Suprapubic skin (tissue), 4 donors: ENCODE measurements around the gene PHF8.

Source experiments
- CTCF ChIP-seq, 2 donors: fragments of 200-600 bp in 1 of 2; fragments of 450-650 bp in 1 of 2; sonication (generic) in 1 of 2; IDR thresholded peaks; one replicate each; pipeline ENCODE4 v1.5.1; 2016 to 2019; ENCODE audit warnings: antibody characterized with exemption in 2 of 2, mild to moderate bottlenecking in 1 of 2, moderate library complexity in 1 of 2
- EP300 ChIP-seq: sonication (generic); formaldehyde crosslinking; IDR thresholded peaks from one replicate; pipeline ENCODE4 v1.6.1; 2017; ENCODE audit warnings: antibody characterized with exemption
- POLR2A ChIP-seq, 2 donors: fragments of 450-650 bp; IDR thresholded peaks; one replicate each; pipeline ENCODE4 v1.6.1; 2017; ENCODE audit warnings: antibody characterized with exemption in 2 of 2, mild to moderate bottlenecking in 2 of 2, moderate library complexity in 2 of 2
- POLR2AphosphoS5 ChIP-seq, 3 donors: sonication (generic); formaldehyde crosslinking; IDR thresholded peaks; one replicate each; pipeline ENCODE4 v1.6.1; 2017; ENCODE audit warnings: antibody characterized with exemption in 3 of 3

GRCh38 chrX:53918702-53919101, 125.6 kb downstream of the PHF8 start:
- no peak for TF ChIP-seq CTCF (IDR thresholded peaks at IDR 0.05)
- TF ChIP-seq POLR2AphosphoS5 (IDR thresholded peaks at IDR 0.05), result no peak
- TF ChIP-seq POLR2A (IDR thresholded peaks at IDR 0.05), result no peak
- no peak for TF ChIP-seq EP300
